GM12878 (cell line): Measurements from ENCODE around the gene TM4SF18. TPM values are rescaled to one million over a fixed set of nuclear protein-coding genes. Genes with fewer than 3 reads are reported as not detected.

ENCODE experiments used
- ATAC-seq: fragments of 200-7000 bp; cut with Tn5 transposase; 3 replicates; pipeline ENCODE4 v1.9.1; 2020; ENCODE audit warnings: mild to moderate bottlenecking, moderate library complexity
- BruUV-seq: library from RNA; stranded (reverse); fragments of 400-500 nt; replicated peaks from 2 replicates; lab custom pipeline; 2021; lab: Mats Ljungman, UMichigan
- CTCF ChIA-PET: fragments of 300-600 bp; sonication (Branson Sonifier 250); formaldehyde crosslinking; extraction: SDS; loops from one replicate; lab custom pipeline; 2021; ENCODE audit warnings: inconsistent platforms; lab: Yijun Ruan, JAX
- POLR2A ChIA-PET: fragments of 350-600 bp; formaldehyde crosslinking; extraction: SDS; loops from one replicate; lab custom pipeline; 2021; ENCODE audit warnings: inconsistent platforms; lab: Charles Lee
- RAD21 ChIA-PET: fragments of 300-600 bp; sonication (Branson Sonifier 250); formaldehyde crosslinking; loops from one replicate; lab custom pipeline; 2023; ENCODE audit warnings: antibody characterized with exemption; ENCODE audit not compliant: unreplicated experiment; lab: Charles Lee
- SMC1A ChIA-PET: fragments of 300-600 bp; sonication (Branson Sonifier 250); formaldehyde crosslinking; loops from one replicate; lab custom pipeline; 2023; ENCODE audit not compliant: unreplicated experiment, uncharacterized antibody; lab: Charles Lee
- DNase-seq: peaks from one replicate; pipeline ENCODE4 v3.0.0-alpha.2; 2011; ENCODE audit warnings: low read depth, low spot score
- FAIRE-seq: peaks from 3 replicates; lab custom pipeline; 2011; peaks lifted over from hg19 to GRCh38; lab: Jason Lieb, UNC
- H2AFZ ChIP-seq: 2 replicates; pipeline ENCODE4 v1.6.0; 2011; ENCODE audit warnings: low read depth, low read length, control low read depth; ENCODE audit not compliant: control insufficient read depth
- H3K27ac ChIP-seq: 2 replicates; pipeline ENCODE4 v1.5.1; 2011; ENCODE audit warnings: control low read depth; ENCODE audit not compliant: control insufficient read depth, insufficient read depth
- H3K27me3 ChIP-seq, 2 experiments: replicated peaks in 1 of 2; 2 replicates each; pipeline versions ENCODE4 v1.6.0 to v1.6.1; 2011; ENCODE audit warnings: low read length in 1 of 2; ENCODE audit not compliant: control insufficient read depth in 2 of 2, insufficient read depth in 2 of 2
- H3K36me3 ChIP-seq, 2 experiments: 2 replicates each; pipeline ENCODE4 v1.5.1; 2011; ENCODE audit warnings: low read length in 1 of 2; ENCODE audit not compliant: control insufficient read depth in 2 of 2, insufficient read depth in 2 of 2
- H3K4me1 ChIP-seq: 2 replicates; pipeline ENCODE4 v1.6.1; 2011; ENCODE audit warnings: mild to moderate bottlenecking, low read length, moderate library complexity, mixed read lengths; ENCODE audit not compliant: control insufficient read depth, insufficient read depth
- H3K4me2 ChIP-seq: 2 replicates; pipeline ENCODE4 v1.6.0; 2011; ENCODE audit warnings: control low read depth; ENCODE audit not compliant: control insufficient read depth, insufficient read depth
- H3K4me3 ChIP-seq: fragments of 200-600 bp; sonication (generic); 2 replicates; pipeline ENCODE4 v1.5.1; 2016
- H3K79me2 ChIP-seq: 2 replicates; pipeline ENCODE4 v1.6.0; 2011; ENCODE audit warnings: low read length; ENCODE audit not compliant: control insufficient read depth, insufficient read depth
- H3K9ac ChIP-seq: 2 replicates; pipeline ENCODE4 v1.8.0; 2011; ENCODE audit warnings: low read length, control low read depth, mixed read lengths; ENCODE audit not compliant: control insufficient read depth, insufficient read depth
- H3K9me3 ChIP-seq: replicated peaks from 3 replicates; pipeline ENCODE4 v1.5.1; 2011; ENCODE audit warnings: mild to moderate bottlenecking, low read length; ENCODE audit not compliant: control insufficient read depth, insufficient read depth
- H4K20me1 ChIP-seq: 2 replicates; pipeline ENCODE4 v1.6.0; 2011; ENCODE audit not compliant: control insufficient read depth, insufficient read depth
- CHD2 ChIP-seq: IDR thresholded peaks from 2 replicates; pipeline ENCODE4 v1.6.1; 2011; ENCODE audit warnings: low read depth, low read length, improper control_type of control experiment, borderline replicate concordance
- HDAC6 ChIP-seq: fragments of 200-600 bp; sonication (generic); IDR thresholded peaks from one replicate; pipeline ENCODE4 v1.8.0; 2017; ENCODE audit warnings: antibody characterized with exemption; ENCODE audit not compliant: unreplicated experiment
- HDGF ChIP-seq: fragments of 450-650 bp; IDR thresholded peaks from 2 replicates; pipeline ENCODE4 v1.6.1; 2016; ENCODE audit warnings: antibody characterized with exemption
- IRF4 ChIP-seq: IDR thresholded peaks from 2 replicates; pipeline ENCODE4 v1.6.1; 2011; ENCODE audit warnings: low read depth, low read length
- NFIC ChIP-seq: IDR thresholded peaks from 2 replicates; pipeline ENCODE4 v1.6.1; 2012; ENCODE audit warnings: low read depth, mild to moderate bottlenecking, inconsistent platforms, low read length, moderate library complexity
- SMAD5 ChIP-seq: IDR thresholded peaks from 2 replicates; pipeline ENCODE4 v1.6.1; 2016; ENCODE audit warnings: antibody characterized with exemption, low read depth
- STAT1 ChIP-seq: fragments of 450-650 bp; conservative IDR thresholded peaks from 2 replicates; pipeline ENCODE4 v1.6.1; 2014; ENCODE audit warnings: antibody characterized with exemption, mild to moderate bottlenecking
- TAF1 ChIP-seq: IDR thresholded peaks from 2 replicates; pipeline ENCODE4 v1.6.1; 2011; ENCODE audit warnings: mild to moderate bottlenecking, low read depth, low read length, borderline replicate concordance
- TCF7 ChIP-seq: IDR thresholded peaks from 2 replicates; pipeline ENCODE4 v1.6.1; 2014; ENCODE audit warnings: antibody characterized with exemption, borderline replicate concordance
- ZBED1 ChIP-seq: IDR thresholded peaks from 2 replicates; pipeline ENCODE4 v1.6.1; 2016; ENCODE audit warnings: borderline replicate concordance
- ZNF217 ChIP-seq: fragments of 450-650 bp; IDR thresholded peaks from 2 replicates; pipeline ENCODE4 v1.6.1; 2017; ENCODE audit warnings: antibody characterized with exemption, mild to moderate bottlenecking
- ZNF24 ChIP-seq: fragments of 450-650 bp; IDR thresholded peaks from 2 replicates; pipeline ENCODE4 v1.6.1; 2017; ENCODE audit warnings: antibody characterized with exemption, mild to moderate bottlenecking
- WGBS: methylation state at CpG from one replicate; pipeline ENCODE4 v1.1.6; 2016; ENCODE audit warnings: low lambda C conversion rate; ENCODE audit not compliant: insufficient replicate concordance, insufficient coverage; ENCODE audit errors: missing lambda C conversion rate; 5-methylcytosine and 5-hydroxymethylcytosine counted together
- in situ Hi-C: fragments of 300-500 bp; cut with MboI; formaldehyde crosslinking; loops from 9 replicates; pipeline ENCODE4 v1.14.3; 2018; ENCODE audit warnings: mixed read lengths
- intact Hi-C: fragments of 100-400 bp; cut with micrococcal nuclease; formaldehyde crosslinking; loops from one replicate; pipeline ENCODE4 v1.14.2; 2022; ENCODE audit not compliant: unreplicated experiment
- polyA plus RNA-seq, 11 experiments: library from polyadenylated mRNA; depleted of rRNA in 4 of 11; unstranded in 6 of 11; stranded (reverse) in 5 of 11; fragments of >200 nt; fragmentation: Nextera tagmentation in 4 of 11; fragmentation: Illumina TruSeq in 1 of 11; extraction: Ambion mirVana in 4 of 11; extraction: Trizol in 1 of 11; gene quantifications; 1 replicate in 1 of 11; 2 replicates in 10 of 11; pipeline versions ENCODE4 v1.2.1 to v1.2.3, GENCODE V29; 2011 to 2016; ENCODE audit warnings: inconsistent platforms in 2 of 11, missing spikeins in 2 of 11, low read depth in 1 of 11
- total RNA-seq, 4 experiments: library from RNA; depleted of rRNA in 3 of 4; stranded (reverse); fragments of >200 nt in 3 of 4; fragmentation: Illumina TruSeq in 1 of 4; extraction: Trizol in 1 of 4; gene quantifications; 2 replicates each; pipeline versions ENCODE4 v1.2.1 to v1.2.3, GENCODE V29; 2013 to 2021
- TF ChIP-seq, protein P1 (sequence below): IDR thresholded peaks from 2 replicates; pipeline ENCODE4 v1.6.1; 2012; ENCODE audit warnings: low read length, inconsistent platforms
- TF ChIP-seq, protein P2 (sequence below): fragments of 450-650 bp; IDR thresholded peaks from 2 replicates; pipeline ENCODE4 v1.6.1; 2017; ENCODE audit warnings: antibody characterized with exemption, mild to moderate bottlenecking, moderate library complexity
- TF ChIP-seq, protein P3 (sequence below): fragments of 450-650 bp; IDR thresholded peaks from 2 replicates; pipeline ENCODE4 v1.6.1; 2017; ENCODE audit warnings: borderline replicate concordance
- TF ChIP-seq, protein P4 (sequence below): fragments of 450-650 bp; formaldehyde crosslinking; IDR thresholded peaks from 2 replicates; pipeline ENCODE4 v1.4.0; 2020; ENCODE audit warnings: mild to moderate bottlenecking, moderate library complexity

TM4SF18 gene
- total and polyA plus RNA-seq, 10 of the 15 experiments (the other 5 are each of a cell fraction or from before 2014, with no cell fraction given): 0.01 TPM; not detected in 9

DNA sequence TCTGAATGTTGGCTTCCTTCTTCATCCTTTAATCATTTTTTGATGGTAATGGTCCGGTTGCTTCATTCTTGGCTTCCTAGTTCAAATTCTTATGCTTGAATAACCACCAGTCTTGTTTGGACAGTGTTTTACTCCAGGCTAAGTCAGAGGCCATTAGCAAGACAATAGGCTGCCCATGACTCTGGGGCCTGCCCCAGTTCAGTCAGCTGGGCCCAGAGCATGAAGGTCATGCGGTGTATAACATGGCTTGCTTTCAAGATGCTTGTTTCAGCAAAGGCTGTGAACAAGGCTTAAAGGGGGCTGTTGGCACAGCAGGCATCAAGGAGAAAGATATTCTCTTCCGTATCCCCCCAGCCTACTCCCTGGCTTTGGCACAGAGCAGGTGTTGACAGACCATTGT, 13.7 kb downstream of the TM4SF18 start:
- H3K9me3 ChIP-seq: no peaks in the 10 kb centered on the region
- intact Hi-C loops: no loop called here
- 49% methylated on average over 3 of the region's 3 CpGs for WGBS
- FAIRE-seq: no peak
- no peaks in the 10 kb centered on the region for H3K4me1 ChIP-seq
- H3K4me3 ChIP-seq: no peak overlapping the region
- RAD21 ChIA-PET: no interaction called here
- POLR2A ChIA-PET: no interaction called here
- no peak overlapping the region for H3K9ac ChIP-seq
- in situ Hi-C loops: no loop called here
- TF ChIP-seq ZNF217: no peak
- TF ChIP-seq, protein P1, sequence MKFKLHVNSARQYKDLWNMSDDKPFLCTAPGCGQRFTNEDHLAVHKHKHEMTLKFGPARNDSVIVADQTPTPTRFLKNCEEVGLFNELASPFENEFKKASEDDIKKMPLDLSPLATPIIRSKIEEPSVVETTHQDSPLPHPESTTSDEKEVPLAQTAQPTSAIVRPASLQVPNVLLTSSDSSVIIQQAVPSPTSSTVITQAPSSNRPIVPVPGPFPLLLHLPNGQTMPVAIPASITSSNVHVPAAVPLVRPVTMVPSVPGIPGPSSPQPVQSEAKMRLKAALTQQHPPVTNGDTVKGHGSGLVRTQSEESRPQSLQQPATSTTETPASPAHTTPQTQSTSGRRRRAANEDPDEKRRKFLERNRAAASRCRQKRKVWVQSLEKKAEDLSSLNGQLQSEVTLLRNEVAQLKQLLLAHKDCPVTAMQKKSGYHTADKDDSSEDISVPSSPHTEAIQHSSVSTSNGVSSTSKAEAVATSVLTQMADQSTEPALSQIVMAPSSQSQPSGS: no peak
- no peak for TF ChIP-seq CHD2
- no peak for TF ChIP-seq STAT1
- no peak for TF ChIP-seq TAF1
- no peak for TF ChIP-seq SMAD5
- no peak for TF ChIP-seq HDAC6
- TF ChIP-seq ZBED1: no peak
- no peak for TF ChIP-seq TCF7
- TF ChIP-seq IRF4: no peak
- TF ChIP-seq NFIC: no peak
- no peak for TF ChIP-seq ZNF24
- no peak for TF ChIP-seq HDGF
- TF ChIP-seq, protein P2, sequence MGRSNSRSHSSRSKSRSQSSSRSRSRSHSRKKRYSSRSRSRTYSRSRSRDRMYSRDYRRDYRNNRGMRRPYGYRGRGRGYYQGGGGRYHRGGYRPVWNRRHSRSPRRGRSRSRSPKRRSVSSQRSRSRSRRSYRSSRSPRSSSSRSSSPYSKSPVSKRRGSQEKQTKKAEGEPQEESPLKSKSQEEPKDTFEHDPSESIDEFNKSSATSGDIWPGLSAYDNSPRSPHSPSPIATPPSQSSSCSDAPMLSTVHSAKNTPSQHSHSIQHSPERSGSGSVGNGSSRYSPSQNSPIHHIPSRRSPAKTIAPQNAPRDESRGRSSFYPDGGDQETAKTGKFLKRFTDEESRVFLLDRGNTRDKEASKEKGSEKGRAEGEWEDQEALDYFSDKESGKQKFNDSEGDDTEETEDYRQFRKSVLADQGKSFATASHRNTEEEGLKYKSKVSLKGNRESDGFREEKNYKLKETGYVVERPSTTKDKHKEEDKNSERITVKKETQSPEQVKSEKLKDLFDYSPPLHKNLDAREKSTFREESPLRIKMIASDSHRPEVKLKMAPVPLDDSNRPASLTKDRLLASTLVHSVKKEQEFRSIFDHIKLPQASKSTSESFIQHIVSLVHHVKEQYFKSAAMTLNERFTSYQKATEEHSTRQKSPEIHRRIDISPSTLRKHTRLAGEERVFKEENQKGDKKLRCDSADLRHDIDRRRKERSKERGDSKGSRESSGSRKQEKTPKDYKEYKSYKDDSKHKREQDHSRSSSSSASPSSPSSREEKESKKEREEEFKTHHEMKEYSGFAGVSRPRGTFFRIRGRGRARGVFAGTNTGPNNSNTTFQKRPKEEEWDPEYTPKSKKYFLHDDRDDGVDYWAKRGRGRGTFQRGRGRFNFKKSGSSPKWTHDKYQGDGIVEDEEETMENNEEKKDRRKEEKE: no peak
- TF ChIP-seq, protein P3, sequence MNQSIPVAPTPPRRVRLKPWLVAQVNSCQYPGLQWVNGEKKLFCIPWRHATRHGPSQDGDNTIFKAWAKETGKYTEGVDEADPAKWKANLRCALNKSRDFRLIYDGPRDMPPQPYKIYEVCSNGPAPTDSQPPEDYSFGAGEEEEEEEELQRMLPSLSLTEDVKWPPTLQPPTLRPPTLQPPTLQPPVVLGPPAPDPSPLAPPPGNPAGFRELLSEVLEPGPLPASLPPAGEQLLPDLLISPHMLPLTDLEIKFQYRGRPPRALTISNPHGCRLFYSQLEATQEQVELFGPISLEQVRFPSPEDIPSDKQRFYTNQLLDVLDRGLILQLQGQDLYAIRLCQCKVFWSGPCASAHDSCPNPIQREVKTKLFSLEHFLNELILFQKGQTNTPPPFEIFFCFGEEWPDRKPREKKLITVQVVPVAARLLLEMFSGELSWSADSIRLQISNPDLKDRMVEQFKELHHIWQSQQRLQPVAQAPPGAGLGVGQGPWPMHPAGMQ: no peak
- TF ChIP-seq, protein P4, sequence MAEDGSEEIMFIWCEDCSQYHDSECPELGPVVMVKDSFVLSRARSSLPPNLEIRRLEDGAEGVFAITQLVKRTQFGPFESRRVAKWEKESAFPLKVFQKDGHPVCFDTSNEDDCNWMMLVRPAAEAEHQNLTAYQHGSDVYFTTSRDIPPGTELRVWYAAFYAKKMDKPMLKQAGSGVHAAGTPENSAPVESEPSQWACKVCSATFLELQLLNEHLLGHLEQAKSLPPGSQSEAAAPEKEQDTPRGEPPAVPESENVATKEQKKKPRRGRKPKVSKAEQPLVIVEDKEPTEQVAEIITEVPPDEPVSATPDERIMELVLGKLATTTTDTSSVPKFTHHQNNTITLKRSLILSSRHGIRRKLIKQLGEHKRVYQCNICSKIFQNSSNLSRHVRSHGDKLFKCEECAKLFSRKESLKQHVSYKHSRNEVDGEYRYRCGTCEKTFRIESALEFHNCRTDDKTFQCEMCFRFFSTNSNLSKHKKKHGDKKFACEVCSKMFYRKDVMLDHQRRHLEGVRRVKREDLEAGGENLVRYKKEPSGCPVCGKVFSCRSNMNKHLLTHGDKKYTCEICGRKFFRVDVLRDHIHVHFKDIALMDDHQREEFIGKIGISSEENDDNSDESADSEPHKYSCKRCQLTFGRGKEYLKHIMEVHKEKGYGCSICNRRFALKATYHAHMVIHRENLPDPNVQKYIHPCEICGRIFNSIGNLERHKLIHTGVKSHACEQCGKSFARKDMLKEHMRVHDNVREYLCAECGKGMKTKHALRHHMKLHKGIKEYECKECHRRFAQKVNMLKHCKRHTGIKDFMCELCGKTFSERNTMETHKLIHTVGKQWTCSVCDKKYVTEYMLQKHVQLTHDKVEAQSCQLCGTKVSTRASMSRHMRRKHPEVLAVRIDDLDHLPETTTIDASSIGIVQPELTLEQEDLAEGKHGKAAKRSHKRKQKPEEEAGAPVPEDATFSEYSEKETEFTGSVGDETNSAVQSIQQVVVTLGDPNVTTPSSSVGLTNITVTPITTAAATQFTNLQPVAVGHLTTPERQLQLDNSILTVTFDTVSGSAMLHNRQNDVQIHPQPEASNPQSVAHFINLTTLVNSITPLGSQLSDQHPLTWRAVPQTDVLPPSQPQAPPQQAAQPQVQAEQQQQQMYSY (CRISPR knock-in tag): no peak
- CTCF ChIA-PET: interaction anchor here (0.7 kb wide), 1 partner anchor 67 kb away, joined by 3 read pairs; no protein-coding TSS in a partner anchor
- H3K27ac ChIP-seq: no peak overlapping the region
- H3K27me3 ChIP-seq: peaks cover 0 to 2% of the 10 kb centered on the region in 2 experiments; a peak in 1 of 4 replicates
- no peaks in the 10 kb centered on the region for H4K20me1 ChIP-seq
- DNase-seq: no peak
- no peak overlapping the region for H2AFZ ChIP-seq
- BruUV-seq: no TSS peak
- no peak for ATAC-seq
- SMC1A ChIA-PET: no interaction called here
- H3K36me3 ChIP-seq: no peaks in the 10 kb centered on the region
- H3K4me2 ChIP-seq: no peak overlapping the region
- H3K79me2 ChIP-seq: no peaks in the 10 kb centered on the region
